Measurements from ENCODE around the gene HAPLN3.

DNA sequence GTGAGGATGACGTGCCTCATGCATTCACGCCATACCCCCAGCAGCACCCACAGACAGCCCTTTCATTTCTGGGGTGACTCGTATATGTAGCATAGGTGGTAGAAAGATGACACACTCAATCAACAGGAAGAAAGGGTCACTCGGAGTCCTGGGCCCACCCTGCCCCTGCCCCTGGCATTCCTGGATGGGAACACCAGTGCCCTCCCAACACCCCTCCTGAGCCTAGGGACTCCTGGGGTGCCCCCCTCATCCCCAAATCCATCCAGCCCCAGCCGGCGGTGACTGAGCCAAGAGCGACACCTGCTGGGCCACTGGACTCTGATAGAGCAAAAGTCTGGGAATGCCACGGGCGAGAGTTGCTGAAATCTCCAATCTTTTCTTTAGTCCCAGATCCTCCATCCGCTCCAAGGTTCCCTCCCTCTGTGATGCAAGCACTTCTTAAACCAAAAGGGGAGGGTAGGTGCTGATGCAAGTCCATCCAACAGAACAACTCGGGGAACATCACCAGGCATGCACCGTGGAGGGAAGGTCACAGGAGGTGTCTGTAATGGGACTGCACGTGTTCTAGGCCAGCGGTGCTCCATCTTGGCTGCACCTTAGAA, 61.0 kb downstream of the HAPLN3 start:
- TF ChIP-seq EZH2 (IDR thresholded peaks at IDR 0.05; ENCODE audit: insufficient read depth, poor library complexity, severe bottlenecking): no peak
- no peak for TF ChIP-seq EZH2phosphoT487 (IDR thresholded peaks at IDR 0.05; ENCODE audit: insufficient read depth, low read depth)
